ENCODE data around the gene RAB1A. TPM values are rescaled to one million over a fixed set of nuclear protein-coding genes. Genes with fewer than 3 reads are reported as not detected.
A peak's percentile ranks its signal among the peaks of the same experiment; 100 is the strongest.

Gene RAB1A
- total RNA-seq, 1 experiment from 2014 or later = 127 TPM

DNA sequence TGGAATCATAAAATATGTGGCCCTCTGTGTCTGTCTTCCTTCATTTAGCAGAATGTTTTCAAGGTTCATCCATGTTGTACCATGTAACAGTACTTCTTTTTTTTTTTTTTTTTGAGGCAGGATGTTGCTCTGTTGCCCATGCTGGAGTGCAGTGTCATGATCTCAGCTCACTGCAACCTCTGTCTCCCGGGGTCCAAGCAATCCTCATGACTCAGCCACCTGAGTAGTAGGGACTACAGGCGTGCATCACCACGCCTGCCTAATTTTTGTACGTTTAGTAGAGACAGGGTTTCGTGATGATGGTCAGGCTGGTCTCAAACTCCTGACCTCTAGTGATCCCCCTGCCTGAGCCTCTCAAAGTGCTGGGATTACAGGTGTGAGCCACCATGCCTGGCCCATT is 31.2 kb downstream of the RAB1A start:
- no peaks in the 10 kb centered on the region for H3K27me3 ChIP-seq (replicated peaks)
- 0 out of 2 replicates have a peak overlapping the region, but pooled peaks have one; percentile 15 for H3K27ac ChIP-seq
- peak in 1 of 2 experiments; percentile 53 for DNase-seq (ENCODE audit: low read depth in 1 of 2, low spot score in 2 of 2)
- H3K4me1 ChIP-seq (replicated peaks) = peaks cover 29% of the 10 kb centered on the region
- no peak overlapping the region for H3K4me3 ChIP-seq
- no peaks in the 10 kb centered on the region for H3K9me3 ChIP-seq (replicated peaks)
- H3K36me3 ChIP-seq = peaks cover 79% of the 10 kb centered on the region

DNA sequence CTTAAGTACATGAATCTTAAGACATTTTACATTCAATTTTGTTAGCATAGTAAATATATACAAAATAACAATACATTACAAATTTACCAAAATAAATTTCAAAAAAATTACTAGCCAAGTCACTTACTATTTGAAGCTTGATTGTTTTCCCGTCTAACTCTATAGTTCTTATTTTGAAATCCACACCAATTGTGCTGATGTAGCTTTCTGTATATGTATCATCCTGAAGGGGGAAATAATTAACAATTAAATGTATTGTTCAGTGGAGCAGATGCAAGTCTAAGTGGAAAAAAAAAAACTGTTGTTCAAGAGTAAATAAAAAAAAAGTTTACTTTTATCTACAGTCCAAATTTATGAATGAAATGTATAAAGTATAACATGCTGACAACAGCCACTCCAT is 32.1 kb downstream of the RAB1A start:
- Histone ChIP-seq H3K27ac (no peak overlapping the region), H3K4me1 (replicated peaks) (peaks cover 23% of the 10 kb centered on the region), H3K27me3 (replicated peaks) (no peaks in the 10 kb centered on the region), H3K9me3 (replicated peaks) (no peaks in the 10 kb centered on the region), H3K4me3 (no peak overlapping the region), H3K36me3 (peaks cover 86% of the 10 kb centered on the region)
- no peak for DNase-seq (ENCODE audit: low read depth in 1 of 2, low spot score in 2 of 2)

DNA sequence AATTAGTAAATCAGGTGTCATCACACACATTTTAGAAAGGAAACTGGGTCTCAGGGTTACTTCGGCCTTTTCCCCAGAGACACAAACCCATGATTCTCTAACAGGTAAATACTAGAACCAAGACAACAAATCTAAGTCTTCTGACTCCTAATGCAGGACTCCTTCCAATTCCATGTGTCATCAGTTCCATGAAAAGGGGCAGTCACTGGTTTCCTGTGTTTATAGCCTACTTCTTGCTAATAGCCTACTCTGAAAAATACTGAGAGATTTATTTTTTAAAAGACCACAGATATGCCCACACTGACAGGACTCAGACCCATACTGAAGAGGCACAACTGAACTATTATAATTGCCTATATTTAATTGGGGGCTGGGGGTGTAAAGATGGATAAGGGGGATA is 33.0 kb downstream of the RAB1A start:
- no peak for DNase-seq (ENCODE audit: low read depth in 1 of 2, low spot score in 2 of 2)
- Histone ChIP-seq H3K27ac (no peak overlapping the region), H3K36me3 (peaks cover 94% of the 10 kb centered on the region), H3K9me3 (replicated peaks) (no peaks in the 10 kb centered on the region), H3K27me3 (replicated peaks) (no peaks in the 10 kb centered on the region), H3K4me3 (no peak overlapping the region), H3K4me1 (replicated peaks) (peaks cover 17% of the 10 kb centered on the region)

DNA sequence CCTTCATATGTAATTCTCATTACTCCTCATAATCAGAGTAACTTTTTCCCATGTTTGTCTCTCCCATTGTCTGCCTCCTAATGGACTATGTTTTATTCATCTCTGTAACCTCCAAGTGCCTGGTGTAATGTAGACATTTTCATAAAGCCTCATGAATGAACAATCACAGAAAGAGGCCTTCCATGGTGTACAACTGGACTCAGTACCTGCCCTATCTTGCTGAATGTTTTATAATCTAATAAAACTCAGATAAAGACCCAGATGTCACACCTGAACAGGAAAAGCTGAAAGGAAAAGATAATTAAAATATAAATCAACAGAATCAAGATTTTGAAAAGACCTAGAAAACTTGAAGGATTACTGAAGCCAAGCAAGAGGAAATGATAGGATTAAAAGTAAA is 36.7 kb downstream of the RAB1A start:
- Histone ChIP-seq H3K9me3 (replicated peaks) (no peaks in the 10 kb centered on the region), H3K27ac (no peak overlapping the region), H3K4me3 (no peak overlapping the region), H3K4me1 (replicated peaks) (peaks cover 10% of the 10 kb centered on the region), H3K36me3 (peaks cover 94% of the 10 kb centered on the region), H3K27me3 (replicated peaks) (no peaks in the 10 kb centered on the region)
- no peak for DNase-seq (ENCODE audit: low read depth in 1 of 2, low spot score in 2 of 2)

DNA sequence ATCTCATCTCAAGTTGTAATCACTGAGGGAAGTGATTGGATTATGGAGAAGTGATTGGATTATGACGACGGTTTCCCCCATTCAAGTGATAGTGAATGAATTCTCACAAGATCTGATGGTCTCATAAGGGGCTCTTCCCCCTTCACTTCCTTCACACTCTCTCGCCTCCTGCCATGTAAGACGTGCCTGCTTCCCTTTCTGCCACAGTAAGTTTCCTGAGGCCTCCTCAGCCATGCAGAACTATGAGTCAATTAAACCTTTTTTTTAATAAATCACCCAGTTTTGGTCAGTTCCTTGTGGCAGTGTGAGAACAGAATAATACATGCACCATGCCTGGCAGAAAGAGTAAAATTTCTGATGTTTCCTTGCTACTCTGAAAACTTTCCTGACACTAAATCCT is 37.1 kb downstream of the RAB1A start:
- Histone ChIP-seq H3K27me3 (replicated peaks) (no peaks in the 10 kb centered on the region), H3K4me1 (replicated peaks) (peaks cover 10% of the 10 kb centered on the region), H3K9me3 (replicated peaks) (no peaks in the 10 kb centered on the region), H3K4me3 (no peak overlapping the region), H3K36me3 (peaks cover 96% of the 10 kb centered on the region), H3K27ac (no peak overlapping the region)
- DNase-seq (ENCODE audit: low read depth in 1 of 2, low spot score in 2 of 2) = no peak

DNA sequence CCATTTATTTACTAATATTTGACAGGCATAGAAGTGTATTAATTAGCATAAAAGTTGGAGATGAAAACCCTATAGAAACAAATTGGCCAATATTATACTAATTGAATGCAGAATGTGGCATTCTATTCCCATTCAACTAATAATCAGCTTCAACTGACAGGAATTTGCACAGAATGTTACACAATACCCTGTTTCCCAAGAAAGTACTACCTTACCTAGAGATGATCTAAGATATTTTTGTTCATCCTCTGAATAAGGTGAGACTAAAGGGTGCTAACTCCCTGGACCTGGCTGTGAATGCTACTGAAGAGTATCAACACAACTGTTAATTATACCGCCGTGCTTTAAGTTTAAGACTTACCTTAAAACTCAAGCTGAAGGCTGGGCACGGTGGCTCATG is 44.8 kb downstream of the RAB1A start:
- DNase-seq (ENCODE audit: low read depth in 1 of 2, low spot score in 2 of 2) = no peak
- Histone ChIP-seq H3K27me3 (replicated peaks) (no peaks in the 10 kb centered on the region), H3K4me3 (no peak overlapping the region), H3K36me3 (peaks cover 96% of the 10 kb centered on the region), H3K27ac (no peak overlapping the region), H3K4me1 (replicated peaks) (no peaks in the 10 kb centered on the region), H3K9me3 (replicated peaks) (no peaks in the 10 kb centered on the region)

DNA sequence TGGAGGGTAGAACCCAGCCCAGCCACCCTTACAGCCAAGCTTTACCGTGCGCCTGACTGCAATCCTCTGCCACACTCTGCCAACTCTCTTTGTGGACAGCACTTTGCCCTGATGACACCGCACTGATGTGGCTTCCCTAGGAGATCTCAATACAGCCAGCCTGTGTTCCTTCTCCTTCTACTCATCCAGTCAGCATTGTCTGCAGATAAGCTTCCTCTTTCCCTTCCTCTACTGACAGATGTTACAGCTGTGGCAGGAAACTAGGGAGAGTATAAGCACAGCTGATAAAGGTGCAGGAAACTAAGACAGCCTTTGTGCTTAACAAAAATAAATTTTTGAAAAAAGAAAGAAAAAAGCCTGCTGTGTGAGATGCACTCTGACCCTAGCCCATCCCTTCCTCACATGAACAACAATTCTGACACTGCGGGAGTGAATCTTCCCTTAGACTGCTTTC is 48.6 kb downstream of the RAB1A start:
- H3K27ac ChIP-seq = no peak overlapping the region
- no peak for DNase-seq (ENCODE audit: low read depth in 1 of 2, low spot score in 2 of 2)
- H3K27me3 ChIP-seq (replicated peaks) = no peaks in the 10 kb centered on the region
- peaks cover 90% of the 10 kb centered on the region for H3K36me3 ChIP-seq
- no peak overlapping the region for H3K4me3 ChIP-seq
- peaks cover 15% of the 10 kb centered on the region for H3K4me1 ChIP-seq (replicated peaks)
- H3K9me3 ChIP-seq (replicated peaks) = no peaks in the 10 kb centered on the region

DNA sequence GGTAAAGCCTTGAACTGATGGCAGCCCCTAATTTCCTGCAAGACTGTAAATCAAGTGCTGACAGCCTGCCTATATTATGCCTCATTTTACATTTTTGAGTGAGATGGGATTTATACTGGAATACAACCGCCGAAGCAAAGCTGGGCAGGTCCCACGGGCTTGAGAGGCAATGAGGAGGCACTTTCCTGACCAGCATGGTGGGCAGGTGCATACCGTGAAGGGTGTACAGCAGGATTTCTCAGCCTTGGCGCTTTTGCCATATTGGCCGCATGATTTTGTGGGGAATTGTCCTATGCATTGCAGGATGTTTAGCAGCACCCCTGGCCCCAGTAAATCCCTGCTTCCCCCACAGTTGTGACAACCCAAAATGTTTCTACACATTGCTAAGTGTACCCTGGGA is 50.9 kb downstream of the RAB1A start:
- no peak for DNase-seq (ENCODE audit: low read depth in 1 of 2, low spot score in 2 of 2)
- peaks cover 77% of the 10 kb centered on the region for H3K36me3 ChIP-seq
- no peak overlapping the region for H3K4me3 ChIP-seq
- H3K27ac ChIP-seq = no peak overlapping the region
- peaks cover 30% of the 10 kb centered on the region for H3K4me1 ChIP-seq (replicated peaks)
- no peaks in the 10 kb centered on the region for H3K9me3 ChIP-seq (replicated peaks)
- H3K27me3 ChIP-seq (replicated peaks) = no peaks in the 10 kb centered on the region

DNA sequence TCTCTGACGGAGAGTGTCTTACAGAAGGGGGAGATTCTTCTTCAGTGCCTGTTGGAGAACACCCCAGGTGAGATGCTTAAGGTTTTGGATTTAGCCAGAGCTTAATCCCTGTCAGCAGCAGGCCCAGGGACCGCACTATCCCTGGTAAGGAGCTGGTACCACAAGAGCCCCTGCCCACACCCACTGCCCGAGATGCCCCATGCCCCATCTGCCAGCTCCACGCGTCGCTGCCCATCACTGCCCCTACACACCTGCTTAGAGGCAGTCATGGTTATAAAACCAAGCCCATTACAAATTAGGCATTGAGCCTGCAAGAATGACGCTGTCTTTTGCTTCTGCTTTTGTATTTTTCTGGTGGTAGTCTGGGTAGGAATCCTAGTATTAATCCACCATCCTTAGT is 52.0 kb downstream of the RAB1A start:
- no peak overlapping the region for H3K27ac ChIP-seq
- DNase-seq (ENCODE audit: low read depth in 1 of 2, low spot score in 2 of 2) = no peak
- peaks cover 30% of the 10 kb centered on the region for H3K4me1 ChIP-seq (replicated peaks)
- H3K4me3 ChIP-seq = no peak overlapping the region
- peaks cover 77% of the 10 kb centered on the region for H3K36me3 ChIP-seq
- H3K27me3 ChIP-seq (replicated peaks) = no peaks in the 10 kb centered on the region
- no peaks in the 10 kb centered on the region for H3K9me3 ChIP-seq (replicated peaks)

DNA sequence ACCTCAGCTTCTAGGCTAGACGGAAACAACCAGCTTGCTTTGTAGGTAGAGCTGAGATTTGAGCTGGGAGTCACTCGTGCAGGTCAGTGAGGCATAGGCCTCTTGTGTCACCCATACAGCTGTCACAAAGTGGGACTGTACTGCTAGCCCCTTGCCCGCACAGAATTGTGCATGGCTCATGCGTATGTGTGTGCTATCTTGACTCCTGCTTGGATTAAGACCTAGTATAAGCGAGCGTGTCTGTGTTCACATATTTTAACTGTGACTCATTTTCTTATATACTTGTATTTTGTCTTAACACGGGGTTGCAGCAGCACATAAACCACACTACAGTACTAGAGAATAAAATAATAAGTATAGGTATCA is 53.6 kb downstream of the RAB1A start:
- peak in 1 of 2 experiments; percentile 76 for DNase-seq (ENCODE audit: low read depth in 1 of 2, low spot score in 2 of 2)
- Histone ChIP-seq H3K27me3 (replicated peaks) (no peaks in the 10 kb centered on the region), H3K4me3 (no peak overlapping the region), H3K36me3 (peaks cover 77% of the 10 kb centered on the region), H3K27ac (peak overlapping the region; percentile 68), H3K9me3 (replicated peaks) (no peaks in the 10 kb centered on the region), H3K4me1 (replicated peaks) (peaks cover 33% of the 10 kb centered on the region)

DNA sequence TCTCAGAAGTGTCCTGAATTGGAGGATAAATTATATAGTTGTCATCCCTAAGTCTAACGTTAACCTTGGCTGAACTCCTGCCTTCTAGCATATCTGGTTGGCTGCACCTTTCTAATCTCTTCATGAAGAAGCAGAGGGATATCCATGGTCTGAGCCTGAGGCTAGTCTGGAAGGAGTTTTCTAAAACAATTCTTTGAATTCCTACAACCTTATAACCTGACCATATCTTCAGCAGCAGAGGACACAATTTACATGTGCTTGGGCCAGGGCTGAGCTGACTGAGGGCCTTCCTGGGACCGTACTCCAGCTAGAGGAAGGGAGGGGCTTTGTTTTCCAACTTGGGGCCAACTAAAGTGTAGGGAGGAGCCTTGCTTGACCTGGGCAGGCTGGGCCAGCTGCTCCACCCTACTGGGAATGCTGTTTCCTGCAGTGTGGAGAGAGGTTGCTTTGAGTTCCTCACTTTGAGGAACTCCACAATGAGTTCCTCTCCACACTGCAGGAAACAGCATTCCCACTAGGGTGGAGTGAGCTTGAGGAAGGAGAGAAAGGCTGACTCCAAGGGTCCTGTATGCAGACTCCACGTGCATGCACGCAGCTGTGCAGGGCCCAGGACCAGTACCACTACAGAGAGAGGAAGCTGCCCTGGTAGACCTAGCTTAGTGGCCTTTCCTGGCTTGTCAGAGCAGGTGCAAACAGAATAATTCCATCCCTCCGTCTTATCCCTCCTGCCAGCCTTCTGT is 54.1 kb downstream of the RAB1A start:
- Histone ChIP-seq H3K4me1 (replicated peaks) (peaks cover 39% of the 10 kb centered on the region), H3K27ac (peak overlapping the region; percentile 68), H3K36me3 (peaks cover 78% of the 10 kb centered on the region), H3K4me3 (no peak overlapping the region), H3K9me3 (replicated peaks) (no peaks in the 10 kb centered on the region), H3K27me3 (replicated peaks) (no peaks in the 10 kb centered on the region)
- peak in 1 of 2 experiments; percentile 57 for DNase-seq (ENCODE audit: low read depth in 1 of 2, low spot score in 2 of 2)

DNA sequence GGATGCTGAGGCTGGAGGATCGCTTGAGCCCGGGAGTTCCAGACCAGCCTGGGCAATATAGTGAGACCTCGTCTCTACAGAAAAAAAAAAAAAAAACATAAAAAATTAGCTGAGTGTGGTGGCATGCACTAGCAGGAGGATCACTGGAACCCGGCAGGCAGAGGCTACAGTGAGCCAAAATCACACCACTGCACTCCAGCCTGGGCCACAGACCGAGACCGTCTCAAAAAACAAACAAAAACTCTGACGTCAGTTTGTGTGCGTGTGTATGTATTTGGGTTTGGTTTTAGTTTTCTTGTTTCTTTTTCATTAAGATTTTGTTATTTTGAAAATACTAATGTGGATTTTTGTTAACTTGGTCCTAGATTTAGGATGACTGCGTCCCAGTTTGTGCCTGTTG is 54.7 kb downstream of the RAB1A start:
- Histone ChIP-seq H3K36me3 (peaks cover 79% of the 10 kb centered on the region), H3K4me3 (no peak overlapping the region), H3K4me1 (replicated peaks) (peaks cover 45% of the 10 kb centered on the region), H3K9me3 (replicated peaks) (no peaks in the 10 kb centered on the region), H3K27me3 (replicated peaks) (no peaks in the 10 kb centered on the region), H3K27ac (peak overlapping the region; percentile 68)
- DNase-seq (ENCODE audit: low read depth in 1 of 2, low spot score in 2 of 2) = no peak

DNA sequence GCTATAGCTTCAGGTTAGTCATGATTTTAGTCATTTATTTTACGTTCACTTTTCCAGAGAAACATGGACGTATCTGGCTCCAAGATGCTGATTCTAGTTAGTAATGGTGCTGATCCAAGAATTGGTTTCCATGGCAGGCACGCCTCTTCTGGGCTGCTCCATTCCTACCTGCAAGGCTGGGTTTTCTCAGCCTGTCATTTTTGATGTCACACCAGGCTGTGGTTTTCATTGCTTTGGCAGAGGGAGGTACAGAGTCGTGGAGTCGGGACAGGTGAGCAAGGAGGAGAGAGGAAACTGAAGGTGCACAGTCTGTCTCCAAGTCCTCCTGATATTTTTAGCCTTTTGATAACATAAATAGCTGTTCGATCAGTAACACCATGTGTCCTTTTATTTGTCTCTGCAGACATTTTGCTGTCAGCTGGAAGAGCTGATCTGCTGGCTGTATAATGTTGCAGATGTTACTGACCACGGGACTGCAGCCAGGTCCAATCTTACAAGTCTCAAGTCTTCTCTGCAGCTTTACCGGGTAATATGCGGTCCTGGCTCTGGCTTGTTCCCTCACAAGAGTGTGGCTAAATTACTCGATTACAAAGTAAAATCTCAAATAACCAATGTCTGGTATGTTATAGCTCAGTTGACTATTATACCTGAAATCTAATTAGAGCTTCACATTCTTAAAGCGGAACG is 55.9 kb downstream of the RAB1A start:
- Histone ChIP-seq H3K4me1 (replicated peaks) (peaks cover 48% of the 10 kb centered on the region), H3K27ac (no peak overlapping the region), H3K36me3 (peaks cover 80% of the 10 kb centered on the region), H3K27me3 (replicated peaks) (no peaks in the 10 kb centered on the region), H3K4me3 (no peak overlapping the region), H3K9me3 (replicated peaks) (no peaks in the 10 kb centered on the region)
- no peak for DNase-seq (ENCODE audit: low read depth in 1 of 2, low spot score in 2 of 2)

DNA sequence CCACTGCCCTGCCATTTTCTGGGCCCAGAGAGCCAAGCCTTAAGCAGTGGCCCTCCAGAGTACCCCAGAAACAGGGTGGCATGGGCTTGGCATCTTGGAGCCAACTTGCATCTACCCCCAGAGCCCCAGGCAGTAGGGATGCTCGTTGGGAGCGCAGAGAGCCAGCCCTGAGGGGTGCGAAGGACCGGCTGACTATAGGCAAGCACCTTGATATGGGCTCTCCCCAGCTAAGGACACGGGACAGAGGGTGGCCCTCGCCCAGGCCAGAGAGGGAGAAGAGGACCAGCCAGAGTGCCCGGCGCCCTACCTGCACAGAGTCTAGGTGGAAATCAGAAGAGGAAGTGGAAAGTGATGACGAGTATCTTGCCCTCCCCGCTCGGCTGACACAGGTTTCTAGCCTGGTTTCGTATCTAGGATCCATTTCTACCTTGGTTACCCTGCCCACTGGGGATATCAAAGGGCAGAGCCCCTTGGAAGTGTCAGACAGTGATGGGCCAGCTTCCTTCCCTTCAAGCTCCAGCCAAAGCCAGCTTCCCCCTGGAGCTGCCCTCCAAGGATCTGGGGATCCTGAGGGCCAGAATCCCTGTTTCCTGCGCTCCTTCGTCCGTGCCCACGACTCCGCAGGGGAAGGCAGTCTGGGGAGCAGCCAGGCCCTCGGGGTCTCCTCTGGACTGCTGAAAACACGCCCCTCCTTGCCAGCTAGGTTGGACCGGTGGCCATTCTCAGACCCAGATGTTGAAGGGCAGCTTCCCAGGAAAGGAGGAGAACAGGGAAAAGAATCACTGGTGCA is 57.5 kb downstream of the RAB1A start:
- no peaks in the 10 kb centered on the region for H3K27me3 ChIP-seq (replicated peaks)
- H3K4me3 ChIP-seq = no peak overlapping the region
- H3K4me1 ChIP-seq (replicated peaks) = peaks cover 45% of the 10 kb centered on the region
- no peak for DNase-seq (ENCODE audit: low read depth in 1 of 2, low spot score in 2 of 2)
- no peaks in the 10 kb centered on the region for H3K9me3 ChIP-seq (replicated peaks)
- H3K27ac ChIP-seq = no peak overlapping the region
- peaks cover 63% of the 10 kb centered on the region for H3K36me3 ChIP-seq

Data from SJSA1 (cell line).